ENCODE measurements around the gene THOC2.
"Not testable (repeated sequence)": the region's sequence is repeated elsewhere in the genome, so short reads cannot be mapped to it uniquely, and the experiment has no call there.

DNA sequence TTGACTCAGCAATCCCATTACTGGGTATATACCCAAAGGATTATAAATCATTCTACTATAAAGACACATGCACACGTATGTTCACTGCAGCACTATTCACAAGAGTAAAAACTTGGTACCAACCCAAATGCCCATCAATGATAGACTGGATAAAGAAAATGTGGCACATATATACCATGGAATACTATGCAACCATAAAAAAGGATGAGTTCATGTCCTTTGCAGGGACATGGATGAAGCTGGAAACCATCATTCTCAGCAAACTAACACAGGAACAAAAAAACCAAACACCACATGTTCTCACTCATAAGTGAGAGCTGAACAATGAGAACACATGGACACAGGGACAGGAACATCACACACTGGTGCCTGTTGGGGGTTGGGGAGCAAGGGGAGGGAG, 10.7 kb downstream of the THOC2 start:
- TF ChIP-seq POLR2A, EP300, POLR2AphosphoS5 (IDR thresholded peaks at IDR 0.05): not testable (repeated sequence)
- TF ChIP-seq, protein P1, sequence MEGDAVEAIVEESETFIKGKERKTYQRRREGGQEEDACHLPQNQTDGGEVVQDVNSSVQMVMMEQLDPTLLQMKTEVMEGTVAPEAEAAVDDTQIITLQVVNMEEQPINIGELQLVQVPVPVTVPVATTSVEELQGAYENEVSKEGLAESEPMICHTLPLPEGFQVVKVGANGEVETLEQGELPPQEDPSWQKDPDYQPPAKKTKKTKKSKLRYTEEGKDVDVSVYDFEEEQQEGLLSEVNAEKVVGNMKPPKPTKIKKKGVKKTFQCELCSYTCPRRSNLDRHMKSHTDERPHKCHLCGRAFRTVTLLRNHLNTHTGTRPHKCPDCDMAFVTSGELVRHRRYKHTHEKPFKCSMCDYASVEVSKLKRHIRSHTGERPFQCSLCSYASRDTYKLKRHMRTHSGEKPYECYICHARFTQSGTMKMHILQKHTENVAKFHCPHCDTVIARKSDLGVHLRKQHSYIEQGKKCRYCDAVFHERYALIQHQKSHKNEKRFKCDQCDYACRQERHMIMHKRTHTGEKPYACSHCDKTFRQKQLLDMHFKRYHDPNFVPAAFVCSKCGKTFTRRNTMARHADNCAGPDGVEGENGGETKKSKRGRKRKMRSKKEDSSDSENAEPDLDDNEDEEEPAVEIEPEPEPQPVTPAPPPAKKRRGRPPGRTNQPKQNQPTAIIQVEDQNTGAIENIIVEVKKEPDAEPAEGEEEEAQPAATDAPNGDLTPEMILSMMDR (IDR thresholded peaks at IDR 0.05) = not testable (repeated sequence)

Data from upper lobe of left lung (tissue), 4 donors.